IPS-15b (cell line): ENCODE data around the gene DEPP1.

Source experiments
- H3K27me3 ChIP-seq: one replicate; pipeline ENCODE4 v1.6.1; 2013; ENCODE audit warnings: low read length; ENCODE audit not compliant: control insufficient read depth, insufficient read depth
- H3K36me3 ChIP-seq: one replicate; pipeline ENCODE4 v1.6.1; 2013; ENCODE audit warnings: low read length; ENCODE audit not compliant: control insufficient read depth, insufficient read depth
- H3K4me1 ChIP-seq: one replicate; pipeline ENCODE4 v1.6.1; 2013; ENCODE audit warnings: mild to moderate bottlenecking, low read length; ENCODE audit not compliant: control insufficient read depth, insufficient read depth
- H3K4me3 ChIP-seq: one replicate; pipeline ENCODE4 v1.5.1; 2013; ENCODE audit warnings: low read depth, low read length
- H3K9ac ChIP-seq: one replicate; pipeline ENCODE4 v1.6.1; 2013; ENCODE audit warnings: low read depth, mild to moderate bottlenecking, low read length
- H3K9me3 ChIP-seq: one replicate; pipeline ENCODE4 v1.6.1; 2013; ENCODE audit warnings: mild to moderate bottlenecking, low read length; ENCODE audit not compliant: control insufficient read depth, insufficient read depth

Gene DEPP1

DNA sequence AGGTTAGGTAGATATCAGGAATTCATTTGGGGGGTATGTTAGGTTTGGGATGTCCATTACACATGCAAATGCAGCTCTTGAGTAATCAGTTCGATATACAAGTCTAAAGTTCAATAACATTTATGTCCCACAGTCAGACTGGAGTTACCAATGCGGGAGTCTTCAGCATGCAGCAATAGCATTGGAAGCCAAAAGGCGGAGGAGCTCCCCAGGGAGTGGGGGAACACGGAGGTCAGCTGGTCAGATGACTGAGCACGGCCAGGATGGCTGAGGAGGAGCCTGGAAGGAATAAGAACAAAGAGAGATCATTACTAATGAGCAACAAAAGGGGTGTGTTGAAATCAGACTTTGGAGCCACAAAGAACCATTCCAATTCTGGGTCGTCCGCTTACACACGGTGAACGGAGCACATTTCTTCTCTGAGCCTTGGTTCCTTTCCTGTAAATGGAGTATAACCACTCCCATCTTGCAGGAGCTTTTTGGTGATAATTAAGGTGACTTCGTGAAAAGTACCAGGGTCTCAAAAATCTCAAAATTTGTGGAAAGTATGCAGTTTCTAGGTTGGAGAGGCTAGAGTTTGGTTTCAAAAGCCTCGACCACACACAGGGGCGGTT, 21.6 kb upstream of the DEPP1 start:
- peak overlapping the region; percentile 77 for H3K4me3 ChIP-seq
- no peaks in the 10 kb centered on the region for H3K36me3 ChIP-seq
- no peaks in the 10 kb centered on the region for H3K27me3 ChIP-seq
- peak overlapping the region; percentile 51 for H3K9ac ChIP-seq
- no peaks in the 10 kb centered on the region for H3K9me3 ChIP-seq
- H3K4me1 ChIP-seq, result peaks cover 14% of the 10 kb centered on the region

DNA sequence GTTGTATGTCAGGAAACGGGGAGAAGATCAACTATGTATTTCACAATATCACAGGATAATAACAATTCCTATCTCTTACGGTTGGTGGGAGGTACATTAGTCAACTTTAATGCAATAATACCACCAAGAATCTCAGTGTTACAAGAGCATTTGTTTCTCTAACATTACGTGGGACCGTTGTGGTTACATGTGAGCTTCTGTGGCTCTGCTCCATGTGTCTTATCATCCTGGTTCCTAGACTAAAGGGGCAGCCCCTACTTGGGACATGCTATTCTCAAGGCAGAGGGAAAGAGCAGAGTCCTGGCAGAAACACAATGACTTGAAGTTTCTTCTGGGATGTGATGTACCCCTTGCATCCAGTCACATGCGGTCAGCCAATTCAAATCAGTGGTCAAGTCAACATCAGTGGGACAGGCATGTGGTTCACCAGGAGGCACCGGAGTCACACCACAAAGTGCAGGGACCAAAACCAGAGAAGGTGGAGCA, 19.6 kb upstream of the DEPP1 start:
- Histone ChIP-seq H3K4me1 (peaks cover 16% of the 10 kb centered on the region), H3K9ac (no peak overlapping the region), H3K9me3 (no peaks in the 10 kb centered on the region), H3K4me3 (no peak overlapping the region), H3K36me3 (no peaks in the 10 kb centered on the region), H3K27me3 (no peaks in the 10 kb centered on the region)

DNA sequence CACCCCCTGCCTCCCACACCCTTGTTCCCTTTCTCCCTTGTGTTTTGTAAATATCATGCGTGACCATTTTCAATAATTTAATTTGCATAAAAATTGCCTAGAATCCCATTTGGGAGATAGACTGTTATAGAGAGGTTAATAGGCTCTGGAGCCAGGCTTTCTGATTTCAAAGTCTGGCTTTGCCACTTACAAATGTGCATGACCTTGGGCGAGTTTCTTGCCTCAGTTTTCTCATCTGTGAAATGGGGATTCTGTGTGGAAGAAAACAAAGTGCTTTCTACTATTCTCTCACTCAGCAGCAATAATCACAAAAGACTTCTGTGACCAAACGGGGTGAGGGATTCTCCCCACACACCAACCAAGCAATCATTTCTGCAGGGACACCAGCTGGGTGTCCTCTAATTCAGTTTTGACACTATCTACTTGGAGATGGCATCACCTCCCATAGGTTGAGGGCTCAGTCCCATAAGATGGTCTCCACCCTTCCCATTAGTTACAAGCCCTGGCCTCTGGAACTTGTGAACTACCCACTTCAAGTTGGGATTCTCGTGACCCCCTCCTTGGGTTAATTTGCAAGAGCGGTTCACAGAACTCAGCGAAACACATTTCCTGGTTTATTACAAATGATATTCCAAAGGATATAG, 18.6 kb upstream of the DEPP1 start:
- no peaks in the 10 kb centered on the region for H3K9me3 ChIP-seq
- no peaks in the 10 kb centered on the region for H3K36me3 ChIP-seq
- H3K27me3 ChIP-seq, result no peaks in the 10 kb centered on the region
- no peak overlapping the region for H3K9ac ChIP-seq
- peaks cover 16% of the 10 kb centered on the region for H3K4me1 ChIP-seq
- H3K4me3 ChIP-seq, result no peak overlapping the region

DNA sequence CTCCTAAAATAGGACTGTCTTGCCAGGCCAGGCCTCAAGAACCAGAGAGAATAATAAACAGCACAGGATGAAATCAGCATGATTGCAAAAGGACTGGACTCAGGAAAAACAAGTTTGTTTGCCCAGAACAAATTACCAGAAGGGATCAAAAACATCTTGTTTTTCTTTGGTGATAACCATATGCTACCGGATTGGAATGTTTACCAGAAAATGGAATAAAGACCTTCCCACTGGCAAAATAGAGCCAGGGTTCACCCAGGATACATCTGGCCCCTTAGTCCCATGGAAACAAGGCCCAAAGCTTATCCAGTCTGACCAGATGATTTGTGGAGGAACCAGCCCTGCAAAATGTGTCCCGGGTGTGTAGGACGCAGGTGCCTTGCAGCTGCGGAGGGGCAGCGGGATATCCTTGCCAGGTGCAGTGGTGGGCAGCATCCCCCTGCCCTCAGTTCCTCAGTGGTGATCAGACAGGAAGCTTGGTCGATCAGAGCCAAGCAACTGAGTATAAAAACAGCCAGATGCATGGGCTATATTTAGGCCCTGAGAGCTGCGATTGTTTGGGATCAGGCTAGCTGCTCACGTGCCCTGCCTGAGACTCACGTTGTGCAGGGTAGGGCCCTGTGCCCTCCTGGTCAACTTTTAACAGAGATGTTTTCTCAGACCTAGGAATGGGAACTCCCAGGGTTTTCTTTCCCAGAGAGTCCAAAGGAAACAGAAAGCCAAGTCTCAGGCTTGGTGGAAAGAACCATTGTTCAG, 17.5 kb upstream of the DEPP1 start:
- Histone ChIP-seq H3K4me1 (peaks cover 17% of the 10 kb centered on the region), H3K36me3 (no peaks in the 10 kb centered on the region), H3K4me3 (no peak overlapping the region), H3K9me3 (no peaks in the 10 kb centered on the region), H3K9ac (no peak overlapping the region), H3K27me3 (no peaks in the 10 kb centered on the region)

DNA sequence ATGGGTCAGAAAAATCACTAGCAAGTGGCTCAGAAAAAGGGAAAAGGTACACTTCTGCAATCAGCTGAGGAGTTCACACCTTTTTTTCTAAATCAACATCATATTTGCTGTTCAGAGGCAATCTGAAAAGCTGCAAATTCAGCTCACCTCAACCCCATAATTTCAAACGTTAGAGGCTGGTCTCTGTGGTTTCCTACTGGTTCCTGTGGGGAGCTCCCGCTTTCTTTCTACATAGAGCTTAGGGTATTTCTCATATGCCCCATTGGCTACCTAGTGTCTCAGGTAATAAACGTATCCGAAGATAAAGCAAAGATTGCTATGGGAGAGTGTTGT, 16.9 kb upstream of the DEPP1 start:
- H3K27me3 ChIP-seq, result no peaks in the 10 kb centered on the region
- no peak overlapping the region for H3K4me3 ChIP-seq
- peaks cover 22% of the 10 kb centered on the region for H3K4me1 ChIP-seq
- no peaks in the 10 kb centered on the region for H3K9me3 ChIP-seq
- no peak overlapping the region for H3K9ac ChIP-seq
- H3K36me3 ChIP-seq, result no peaks in the 10 kb centered on the region

DNA sequence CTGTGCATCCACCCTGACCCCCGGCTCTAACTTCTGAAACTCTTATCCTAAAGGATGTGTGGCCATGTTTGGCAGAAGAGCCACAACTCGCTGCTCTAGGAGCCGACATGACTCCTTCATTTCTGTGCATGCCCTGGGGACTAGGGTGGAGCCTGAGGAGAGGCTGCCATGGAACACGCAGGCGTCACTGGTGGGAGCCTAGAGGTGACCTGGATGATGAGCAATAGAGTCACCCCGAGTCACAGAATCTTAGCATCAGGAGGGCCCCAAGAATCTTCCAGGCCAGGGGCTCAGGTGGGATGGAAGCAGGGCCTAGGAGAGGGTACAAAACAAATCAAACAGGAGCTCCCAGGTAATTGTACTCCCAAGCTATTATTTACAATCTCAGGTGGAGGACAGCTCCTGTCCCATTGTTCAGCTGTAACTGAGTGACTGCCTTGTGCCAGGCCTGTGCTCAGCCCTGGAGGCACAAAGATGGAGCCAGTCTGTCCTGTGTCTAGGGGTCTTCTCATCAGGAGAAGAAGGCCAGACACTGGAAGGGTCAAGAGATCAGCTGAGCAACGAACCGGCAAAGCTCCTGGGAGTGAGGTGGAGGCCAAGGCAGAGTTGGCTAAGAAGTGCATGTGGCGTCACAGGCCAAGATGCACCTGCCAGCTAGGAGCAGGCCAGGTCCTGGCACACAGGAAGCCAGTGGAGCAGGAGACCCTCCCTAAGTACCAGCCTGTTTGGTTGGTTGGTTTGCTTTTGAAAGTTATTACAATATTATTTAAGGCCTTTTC, 16.3 kb upstream of the DEPP1 start:
- H3K27me3 ChIP-seq, result no peaks in the 10 kb centered on the region
- no peak overlapping the region for H3K9ac ChIP-seq
- H3K4me3 ChIP-seq, result no peak overlapping the region
- H3K9me3 ChIP-seq, result no peaks in the 10 kb centered on the region
- no peaks in the 10 kb centered on the region for H3K36me3 ChIP-seq
- H3K4me1 ChIP-seq, result peaks cover 20% of the 10 kb centered on the region

DNA sequence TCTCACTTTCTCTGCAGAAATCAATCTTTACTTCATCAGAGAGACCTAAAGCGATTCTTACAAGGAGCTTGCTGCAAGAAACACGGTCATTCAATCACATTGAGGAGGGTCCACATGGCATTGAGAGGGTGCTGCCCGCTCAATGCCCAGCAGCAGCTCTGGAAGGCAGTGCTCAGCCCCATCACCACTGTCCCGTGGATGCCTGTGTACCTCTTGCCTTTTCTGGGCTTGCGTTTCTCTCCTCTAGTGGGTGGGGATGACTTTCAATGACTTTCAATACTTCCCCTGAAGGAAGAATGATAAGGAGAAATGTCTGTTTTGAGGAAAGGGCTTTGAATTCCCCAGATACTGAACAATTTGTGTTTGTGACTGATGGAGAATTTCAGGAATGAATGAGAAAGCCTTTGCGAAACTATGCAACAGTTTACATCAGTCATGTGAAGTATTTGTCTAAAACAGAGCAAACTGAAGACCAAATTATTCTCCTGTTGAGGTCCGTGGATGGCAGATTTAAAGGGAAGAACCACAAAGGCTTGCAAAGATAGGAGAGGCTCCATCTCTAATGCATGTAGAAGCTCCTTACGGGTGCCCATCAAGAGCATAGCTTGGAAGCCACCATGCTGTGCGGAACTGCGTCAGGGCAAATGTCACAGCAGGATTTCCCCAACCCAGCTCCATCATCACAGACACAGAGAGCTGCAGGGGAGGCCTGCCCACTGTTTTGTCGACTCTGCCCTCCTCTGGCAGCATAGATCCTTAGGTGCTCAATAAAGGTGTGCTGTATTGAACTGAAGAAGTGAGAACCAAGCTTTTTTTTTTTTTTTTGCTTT, 15.5 kb upstream of the DEPP1 start:
- Histone ChIP-seq H3K4me3 (no peak overlapping the region), H3K27me3 (no peaks in the 10 kb centered on the region), H3K36me3 (no peaks in the 10 kb centered on the region), H3K9me3 (no peaks in the 10 kb centered on the region), H3K9ac (no peak overlapping the region), H3K4me1 (peaks cover 24% of the 10 kb centered on the region)

DNA sequence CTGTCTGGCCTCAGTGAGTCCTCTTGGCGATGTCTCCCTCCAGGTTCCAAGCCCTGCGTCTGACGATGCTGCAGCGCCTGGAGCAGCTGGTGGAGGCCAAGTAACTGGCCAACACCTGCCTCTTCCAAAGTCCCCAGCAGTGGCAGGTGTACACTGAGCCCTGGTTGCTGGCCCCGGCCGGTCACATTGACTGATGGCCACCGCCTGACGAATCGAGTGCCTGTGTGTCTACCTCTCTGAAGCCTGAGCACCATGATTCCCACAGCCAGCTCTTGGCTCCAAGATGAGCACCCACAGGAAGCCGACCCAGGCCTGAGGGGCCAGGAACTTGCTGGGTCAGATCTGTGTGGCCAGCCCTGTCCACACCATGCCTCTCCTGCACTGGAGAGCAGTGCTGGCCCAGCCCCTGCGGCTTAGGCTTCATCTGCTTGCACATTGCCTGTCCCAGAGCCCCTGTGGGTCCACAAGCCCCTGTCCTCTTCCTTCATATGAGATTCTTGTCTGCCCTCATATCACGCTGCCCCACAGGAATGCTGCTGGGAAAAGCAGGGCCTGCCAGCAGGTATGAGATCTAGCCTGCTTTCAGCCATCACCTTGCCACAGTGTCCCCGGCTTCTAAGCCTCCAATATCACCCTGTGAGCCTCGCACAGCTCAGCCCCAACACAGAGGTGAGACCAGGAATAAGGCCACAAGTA, 14.8 kb upstream of the DEPP1 start:
- Histone ChIP-seq H3K9ac (no peak overlapping the region), H3K9me3 (no peaks in the 10 kb centered on the region), H3K36me3 (no peaks in the 10 kb centered on the region), H3K27me3 (no peaks in the 10 kb centered on the region), H3K4me1 (peaks cover 28% of the 10 kb centered on the region), H3K4me3 (no peak overlapping the region)

DNA sequence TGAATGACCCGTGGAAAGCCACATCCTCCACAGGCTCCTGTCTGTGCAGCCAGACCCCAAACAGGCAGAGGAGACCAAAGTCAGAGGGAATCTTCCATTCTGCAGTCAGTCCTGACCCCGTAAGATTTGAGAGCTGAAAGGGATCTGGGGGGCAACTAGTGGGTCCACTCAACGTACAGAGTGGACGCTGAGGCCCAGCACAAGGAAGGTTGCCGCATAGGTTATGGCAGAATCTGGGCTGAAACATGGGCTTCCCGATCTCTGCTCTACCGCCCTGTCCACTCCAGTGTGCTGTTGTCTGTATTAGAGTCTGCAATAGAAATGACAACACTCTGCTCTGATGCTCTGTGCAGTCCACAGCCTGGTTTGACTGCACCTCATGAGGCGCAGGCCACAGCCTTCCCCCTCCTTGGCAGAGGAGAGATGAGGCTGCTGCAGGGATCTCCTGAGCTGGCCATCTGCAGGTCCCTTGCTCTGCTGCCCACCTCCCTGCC, 14.2 kb upstream of the DEPP1 start:
- no peaks in the 10 kb centered on the region for H3K36me3 ChIP-seq
- peaks cover 28% of the 10 kb centered on the region for H3K4me1 ChIP-seq
- no peaks in the 10 kb centered on the region for H3K27me3 ChIP-seq
- no peaks in the 10 kb centered on the region for H3K9me3 ChIP-seq
- H3K4me3 ChIP-seq, result no peak overlapping the region
- no peak overlapping the region for H3K9ac ChIP-seq

DNA sequence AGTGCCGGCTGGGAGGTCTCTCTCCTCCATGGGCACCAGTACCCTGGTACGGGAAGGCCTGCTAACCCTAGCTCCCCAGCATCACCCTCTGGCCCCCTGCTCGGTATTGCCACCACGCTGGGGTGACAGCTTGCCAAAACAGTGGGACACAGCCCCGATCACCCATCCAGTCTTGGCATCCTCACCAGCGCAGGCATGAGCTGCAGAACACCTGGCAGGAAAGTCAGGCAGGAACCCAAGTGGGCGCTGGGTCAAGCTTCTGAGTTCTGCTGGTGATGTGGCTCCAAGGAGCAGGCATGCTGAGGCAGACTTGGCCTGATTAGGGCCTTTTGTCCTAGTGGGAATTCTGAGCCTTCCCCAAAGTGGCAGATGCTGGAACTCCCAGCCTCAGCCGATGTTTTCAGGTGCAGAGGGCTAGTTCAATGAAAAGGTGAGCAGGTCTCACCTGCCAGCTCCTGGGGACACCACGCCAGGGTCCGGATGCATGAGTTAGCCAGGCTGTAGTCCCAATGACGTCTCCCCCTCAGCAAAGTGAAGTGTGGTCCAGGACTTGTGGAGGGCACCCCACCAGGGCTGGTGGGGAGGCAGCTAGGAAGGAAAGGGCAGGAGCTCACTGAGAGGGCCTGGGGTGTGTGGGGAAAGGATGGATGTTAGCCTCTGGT, 13.6 kb upstream of the DEPP1 start:
- Histone ChIP-seq H3K9me3 (no peaks in the 10 kb centered on the region), H3K4me3 (no peak overlapping the region), H3K27me3 (no peaks in the 10 kb centered on the region), H3K36me3 (no peaks in the 10 kb centered on the region), H3K4me1 (peaks cover 28% of the 10 kb centered on the region), H3K9ac (no peak overlapping the region)
